Subcutaneous abdominal adipose tissue (tissue), 5 donors: Measurements from ENCODE around the gene WBP1.
"Not testable (repeated sequence)": the region's sequence is repeated elsewhere in the genome, so short reads cannot be mapped to it uniquely, and the experiment has no call there.

Source experiments
- H3K27ac ChIP-seq: one replicate; pipeline ENCODE4 v1.7.0; 2013; ENCODE audit warnings: low read depth, mild to moderate bottlenecking, inconsistent platforms, low read length, moderate library complexity
- H3K27me3 ChIP-seq, 5 donors: one replicate each; pipeline ENCODE4 v1.7.0; 2013; ENCODE audit warnings: low read length in 5 of 5, inconsistent platforms in 1 of 5; ENCODE audit not compliant: control insufficient read depth in 5 of 5, insufficient read depth in 4 of 5
- H3K36me3 ChIP-seq, 5 donors: one replicate each; pipeline ENCODE4 v1.7.0; 2013; ENCODE audit warnings: low read length in 5 of 5; ENCODE audit not compliant: control insufficient read depth in 5 of 5, insufficient read depth in 5 of 5
- H3K4me1 ChIP-seq, 5 donors: one replicate each; pipeline ENCODE4 v1.7.0; 2013; ENCODE audit warnings: low read length in 5 of 5, mild to moderate bottlenecking in 3 of 5, moderate library complexity in 1 of 5; ENCODE audit not compliant: control insufficient read depth in 5 of 5, insufficient read depth in 5 of 5
- H3K4me3 ChIP-seq, 5 donors: one replicate each; pipeline ENCODE4 v1.7.0; 2013; ENCODE audit warnings: low read length in 5 of 5, low read depth in 1 of 5
- H3K9ac ChIP-seq, 5 donors: one replicate each; pipeline ENCODE4 v1.7.0; 2013; ENCODE audit warnings: low read length in 5 of 5, mild to moderate bottlenecking in 4 of 5, moderate library complexity in 3 of 5
- H3K9me3 ChIP-seq, 5 donors: one replicate each; pipeline ENCODE4 v1.7.0; 2013; ENCODE audit warnings: low read length in 5 of 5; ENCODE audit not compliant: control insufficient read depth in 5 of 5
- donor health status: healthy.
- donor health status: healthy.
- donor health status: healthy.
- donor health status: healthy.
- donor health status: healthy.

Gene WBP1

DNA sequence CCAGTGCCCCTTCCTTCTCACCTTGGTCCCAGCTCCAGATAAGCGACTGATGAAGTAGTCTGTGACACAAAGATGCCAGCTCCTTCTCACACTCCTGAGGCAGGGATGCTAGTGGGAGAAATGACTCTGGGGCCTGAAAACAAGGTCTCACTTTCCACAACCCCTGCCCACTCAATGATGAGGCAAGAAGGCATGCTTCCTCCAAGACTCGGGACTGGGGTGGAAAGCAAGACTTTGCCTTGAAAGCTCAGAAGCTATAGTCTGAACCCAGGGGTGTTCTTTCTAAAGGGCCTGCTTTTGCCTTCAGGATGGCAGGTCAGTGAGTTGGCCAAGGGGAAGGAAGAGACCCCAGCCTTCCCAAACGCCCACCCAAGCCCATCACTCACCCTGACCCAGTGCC is 23.2 kb downstream of the WBP1 start:
- H3K4me3 ChIP-seq = peak overlapping the region; percentile 6 to 100 (median 98)
- H3K9ac ChIP-seq = peak overlapping the region in 4 of 5 donors; percentile 81 to 94 (median 90)
- H3K4me1 ChIP-seq = peaks cover 6 to 38% (median 33%) of the 10 kb centered on the region in 5 donors
- H3K27me3 ChIP-seq = no peaks in the 10 kb centered on the region
- no peaks in the 10 kb centered on the region for H3K9me3 ChIP-seq
- peak overlapping the region; percentile 84 for H3K27ac ChIP-seq
- peaks cover 6 to 42% (median 21%) of the 10 kb centered on the region in 5 donors for H3K36me3 ChIP-seq

GRCh38 chr2:74481961-74482800 is 23.9 kb downstream of the WBP1 start:
- H3K4me1 ChIP-seq = peaks cover 6 to 34% (median 28%) of the 10 kb centered on the region in 5 donors
- H3K9me3 ChIP-seq = no peaks in the 10 kb centered on the region
- peak overlapping the region in 4 of 5 donors; percentile 81 to 94 (median 90) for H3K9ac ChIP-seq
- peaks cover 6 to 43% (median 22%) of the 10 kb centered on the region in 5 donors for H3K36me3 ChIP-seq
- peak overlapping the region; percentile 95 to 100 (median 98) for H3K4me3 ChIP-seq
- no peaks in the 10 kb centered on the region for H3K27me3 ChIP-seq
- H3K27ac ChIP-seq = peak overlapping the region; percentile 84

DNA sequence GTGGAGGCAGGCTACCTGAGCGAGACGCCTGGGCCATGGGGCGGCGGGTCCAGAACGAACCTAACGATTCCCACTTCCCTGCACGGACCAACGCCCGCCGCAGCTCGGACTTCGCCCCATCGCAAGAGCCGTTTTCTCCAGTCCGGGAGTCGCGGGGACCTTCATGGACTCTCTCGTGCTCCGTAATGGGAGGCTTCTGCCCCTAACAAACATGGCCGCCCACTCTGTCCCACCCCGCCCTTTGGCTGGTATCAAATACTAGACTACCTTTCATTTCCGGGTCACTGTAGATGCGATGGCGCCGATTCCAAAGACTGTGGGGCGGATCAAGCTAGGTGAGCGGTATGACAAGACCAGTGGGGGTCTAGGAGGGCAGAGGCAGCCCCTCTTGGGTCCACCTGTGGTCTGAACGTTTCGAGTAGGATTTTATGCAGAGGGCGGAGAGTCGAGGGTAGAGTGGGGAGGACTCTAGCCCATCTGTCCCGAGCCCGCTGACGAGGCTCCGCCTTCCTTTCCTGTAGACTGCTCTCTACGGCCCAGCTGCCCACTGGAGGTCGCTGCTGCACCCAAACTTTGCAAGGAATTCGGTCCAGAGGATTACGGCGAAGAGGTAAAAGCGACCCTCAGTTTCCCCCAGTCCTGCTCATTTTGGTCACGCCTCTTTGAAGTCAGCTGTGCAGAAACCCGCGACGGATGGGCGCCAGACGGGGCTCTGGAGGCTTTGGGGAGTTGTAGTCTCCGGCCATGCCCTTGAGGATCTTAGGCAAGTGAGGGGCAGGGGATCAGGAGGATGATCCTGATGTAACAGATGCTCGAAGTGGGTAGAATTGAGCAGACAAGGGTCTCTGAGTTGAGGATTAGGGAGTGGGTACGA is 24.8 kb downstream of the WBP1 start, which contains the start of the genes CCDC142 and TTC31:
Gene CCDC142 (minus strand): TSS at position 198 of the 874 bp plus-strand sequence. CDS start 161 bp downstream, at position 37.
Gene TTC31 (plus strand): TSS at position 281 of the 874 bp plus-strand sequence. CDS start 15 bp downstream, at position 296.
- no peaks in the 10 kb centered on the region for H3K9me3 ChIP-seq
- peaks cover 6 to 41% (median 19%) of the 10 kb centered on the region in 5 donors for H3K36me3 ChIP-seq

GRCh38 chr2:74483675-74484164 is 25.5 kb downstream of the WBP1 start:
- Histone ChIP-seq H3K4me1 (peaks cover 6 to 32% (median 28%) of the 10 kb centered on the region in 5 donors), H3K9ac (peak overlapping the region; percentile 56 to 94 (median 87)), H3K36me3 (peaks cover 6 to 48% (median 19%) of the 10 kb centered on the region in 5 donors)

More for the DNA sequence above, 24.8 kb downstream of the WBP1 start, which contains the start of the genes CCDC142 and TTC31:
- Histone ChIP-seq H3K9ac (peak within 1 kb of the TSS; percentile 68 to 94 (median 87)), H3K4me1 (peaks cover 6 to 32% (median 28%) of the 10 kb centered on the region in 5 donors), H3K4me3 (peak within 1 kb of the TSS; percentile 95 to 100 (median 98)), H3K27me3 (no peaks in the 10 kb centered on the region), H3K27ac (peak within 1 kb of the TSS; percentile 84)

DNA sequence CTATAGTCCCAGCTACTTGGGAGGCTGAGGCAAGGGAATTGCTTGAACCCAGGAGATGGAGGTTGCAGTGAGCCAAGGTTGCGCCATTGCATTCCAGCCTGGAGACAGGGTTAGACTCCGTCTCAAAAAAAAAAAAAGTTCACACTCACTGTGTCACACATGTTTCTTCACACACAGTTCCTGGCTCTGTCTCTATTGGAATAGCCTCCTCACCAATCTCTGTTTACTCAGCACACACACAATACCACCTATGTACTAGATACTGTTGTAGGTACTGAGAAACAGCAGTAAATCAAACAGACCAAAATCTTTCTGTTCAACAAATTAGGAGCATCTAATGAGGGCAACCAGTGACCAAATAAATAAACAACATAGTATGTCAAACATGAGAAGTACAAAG is 27.9 kb downstream of the WBP1 start:
- Histone ChIP-seq H3K36me3 (peaks cover 3 to 47% (median 22%) of the 10 kb centered on the region in 5 donors), H3K4me1 (peaks cover 4 to 26% (median 23%) of the 10 kb centered on the region in 5 donors), H3K4me3 (no peak overlapping the region), H3K27ac (no peak overlapping the region), H3K27me3 (no peaks in the 10 kb centered on the region), H3K9ac (no peak overlapping the region), H3K9me3 (no peaks in the 10 kb centered on the region)

More at GRCh38 chr2:74483675-74484164, 25.5 kb downstream of the WBP1 start:
- H3K9me3 ChIP-seq, H3K27ac ChIP-seq, H3K27me3 ChIP-seq: not testable (repeated sequence)
- peak overlapping the region; percentile 95 to 100 (median 98) for H3K4me3 ChIP-seq

DNA sequence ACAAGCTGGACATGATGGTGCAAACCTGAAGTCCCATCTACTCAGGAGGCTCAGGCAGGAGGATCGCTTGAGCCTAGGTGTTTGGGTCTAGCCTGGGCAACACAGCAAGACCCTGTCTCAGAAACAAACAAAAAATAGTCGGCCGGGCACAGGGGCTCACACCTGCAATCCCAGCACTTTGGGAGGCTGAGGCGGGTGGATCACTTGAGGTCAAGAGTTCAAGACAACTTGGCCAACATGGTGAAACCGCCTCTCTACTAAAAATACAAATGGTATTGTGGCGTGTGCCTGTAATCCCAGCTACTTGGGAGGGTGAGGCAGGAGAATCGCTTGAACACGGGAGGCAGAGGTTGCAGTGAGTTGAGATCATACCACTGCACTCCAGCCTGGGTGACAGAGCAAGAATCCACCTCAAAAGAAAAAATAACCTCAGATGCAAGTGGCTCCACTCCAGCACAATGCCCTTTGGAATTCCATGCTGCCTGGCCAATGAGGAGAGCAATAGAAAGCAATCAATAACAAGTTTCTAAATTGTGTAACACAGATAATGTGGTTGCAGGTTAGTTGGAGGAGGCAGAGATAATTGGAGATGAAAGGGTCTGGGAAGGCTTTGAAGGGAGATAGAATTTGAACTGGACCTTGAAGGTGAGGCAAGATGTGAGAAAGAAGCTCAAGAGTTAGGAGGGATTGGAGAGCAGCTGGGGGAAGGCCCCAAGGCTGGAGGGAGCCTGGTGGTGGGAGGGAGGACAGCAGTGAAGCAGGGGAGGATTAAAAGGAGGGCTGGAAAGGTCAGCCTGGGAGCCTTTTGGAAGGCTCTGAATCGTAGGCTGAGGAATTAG is 30.6 kb downstream of the WBP1 start:
- Histone ChIP-seq H3K27me3 (no peaks in the 10 kb centered on the region), H3K27ac (no peak overlapping the region), H3K36me3 (peaks cover 3 to 74% (median 49%) of the 10 kb centered on the region in 5 donors), H3K4me3 (no peak overlapping the region), H3K4me1 (peaks cover 0 to 4% (median under 1%) of the 10 kb centered on the region in 5 donors), H3K9me3 (no peaks in the 10 kb centered on the region), H3K9ac (no peak overlapping the region)

DNA sequence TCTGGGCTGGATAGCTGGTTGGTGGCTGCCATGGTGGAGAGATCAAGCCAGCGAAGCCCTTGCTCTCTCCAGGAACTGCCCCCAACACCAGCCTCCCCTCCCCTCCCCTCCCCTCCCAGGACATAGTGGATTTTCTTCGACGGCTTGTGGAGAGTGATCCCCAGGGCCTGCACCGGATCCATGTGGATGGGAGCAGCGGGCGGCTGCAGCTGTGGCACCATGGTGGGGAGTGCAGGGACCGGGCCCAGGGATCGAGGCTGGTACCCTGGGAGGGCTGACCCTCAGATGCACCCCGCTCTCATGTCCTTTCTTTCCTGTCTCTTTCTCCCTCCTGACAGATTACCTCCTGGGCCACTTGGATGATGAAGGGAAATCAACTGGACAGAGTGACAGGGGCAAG is 31.7 kb downstream of the WBP1 start:
- Histone ChIP-seq H3K36me3 (peaks cover 8 to 81% (median 56%) of the 10 kb centered on the region in 5 donors), H3K27me3 (no peaks in the 10 kb centered on the region), H3K4me1 (no peaks in the 10 kb centered on the region), H3K9me3 (no peaks in the 10 kb centered on the region), H3K27ac (no peak overlapping the region), H3K9ac (no peak overlapping the region), H3K4me3 (no peak overlapping the region)

DNA sequence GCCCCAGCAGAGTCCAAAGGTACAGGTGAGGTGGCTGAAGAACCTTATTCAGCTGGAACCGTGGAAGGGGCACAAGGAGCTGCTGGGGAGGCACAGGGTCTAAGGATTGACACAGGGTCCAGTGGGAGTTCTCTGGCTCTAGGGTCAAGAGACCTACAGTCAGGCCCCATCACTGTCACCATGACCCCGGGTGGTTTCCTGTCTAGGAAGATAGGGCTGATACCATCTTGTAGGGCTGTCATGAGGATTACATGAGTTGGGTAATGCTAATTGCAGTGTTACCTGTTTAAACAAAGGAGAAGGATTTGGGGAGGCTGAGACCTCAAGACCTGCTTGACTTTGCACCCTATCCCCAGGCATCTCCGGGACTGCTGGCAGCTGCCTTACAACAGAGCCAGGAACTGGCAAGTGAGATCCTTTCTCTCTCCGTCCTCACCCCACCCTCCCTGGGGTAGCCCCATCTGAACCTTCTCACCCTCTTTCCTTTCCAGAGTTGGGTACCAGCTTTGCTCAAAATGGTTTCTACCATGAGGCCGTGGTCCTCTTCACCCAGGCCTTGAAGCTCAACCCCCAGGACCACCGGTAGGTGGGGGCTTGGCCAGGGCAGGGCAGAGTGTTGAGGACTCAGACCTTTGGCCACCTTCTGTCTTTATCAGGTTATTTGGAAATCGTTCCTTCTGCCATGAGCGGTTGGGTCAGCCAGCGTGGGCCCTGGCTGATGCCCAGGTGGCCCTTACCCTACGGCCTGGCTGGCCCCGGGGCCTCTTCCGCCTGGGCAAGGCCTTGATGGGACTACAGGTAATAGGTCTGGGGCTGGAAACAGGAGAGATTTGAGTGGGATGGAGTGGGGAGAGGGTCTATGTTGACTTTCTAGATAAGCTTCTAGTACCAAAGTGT is 33.7 kb downstream of the WBP1 start:
- peaks cover 0 to 3% (median 0%) of the 10 kb centered on the region in 5 donors for H3K27me3 ChIP-seq
- no peaks in the 10 kb centered on the region for H3K9me3 ChIP-seq
- no peak overlapping the region for H3K4me3 ChIP-seq
- no peaks in the 10 kb centered on the region for H3K4me1 ChIP-seq
- no peak overlapping the region for H3K27ac ChIP-seq
- no peak overlapping the region for H3K9ac ChIP-seq
- peaks cover 5 to 68% (median 49%) of the 10 kb centered on the region in 5 donors for H3K36me3 ChIP-seq
